Bronchial epithelial cell (primary cell): Measurements from ENCODE around the gene ZBTB11. TPM values are rescaled to one million over a fixed set of nuclear protein-coding genes. Genes with fewer than 3 reads are reported as not detected.
"Not testable (repeated sequence)": the region's sequence is repeated elsewhere in the genome, so short reads cannot be mapped to it uniquely, and the experiment has no call there.

Source experiments
- DNase-seq: peaks from one replicate; pipeline ENCODE4 v3.0.0-alpha.2; 2010; ENCODE audit warnings: low read depth
- FAIRE-seq: peaks from 2 replicates; lab custom pipeline; 2011; peaks lifted over from hg19 to GRCh38; lab: Jason Lieb, UNC
- H3K27me3 ChIP-seq: 2 replicates; pipeline ENCODE4 v1.5.1; 2011; ENCODE audit warnings: low read length; ENCODE audit not compliant: control insufficient read depth, insufficient read depth
- H3K36me3 ChIP-seq: 2 replicates; pipeline ENCODE4 v1.5.1; 2011; ENCODE audit warnings: low read length; ENCODE audit not compliant: control insufficient read depth, insufficient read depth
- H3K4me3 ChIP-seq: 2 replicates; pipeline ENCODE4 v1.5.1; 2011; ENCODE audit warnings: mild to moderate bottlenecking, low read depth, low read length, control low read depth
- total RNA-seq: library from RNA; depleted of rRNA; stranded (reverse); fragments of >200 nt; gene quantifications from 2 replicates; pipeline ENCODE4 v1.2.1, GENCODE V29; 2014
- TF ChIP-seq, protein P1 (sequence below): IDR thresholded peaks from 2 replicates; pipeline ENCODE4 v1.5.1; 2011; ENCODE audit warnings: mild to moderate bottlenecking, moderate library complexity, low read length, control low read depth, inconsistent platforms; ENCODE audit not compliant: insufficient read depth, severe bottlenecking

The ZBTB11 gene
- total RNA-seq, 1 donor from 2014 or later = 34.2 TPM

DNA sequence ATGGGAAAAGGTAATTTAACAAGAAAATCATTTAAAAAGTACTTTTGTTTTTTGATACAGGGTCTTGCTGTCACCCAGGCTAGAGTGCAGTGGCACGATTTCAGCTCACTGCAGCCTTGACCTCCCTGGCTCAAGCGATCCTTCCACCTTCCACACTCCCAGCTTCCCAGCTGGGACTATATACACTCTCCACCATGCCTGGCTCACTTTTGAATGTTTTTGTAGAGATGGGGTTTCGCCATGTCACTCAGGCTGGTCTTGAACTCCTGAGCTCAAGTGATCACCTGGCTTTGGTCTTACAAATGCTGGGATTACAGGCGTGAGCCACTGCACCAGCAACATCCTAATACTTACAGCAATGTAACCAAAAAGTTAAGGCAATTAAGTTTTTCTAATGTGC is 3.5 kb upstream of the ZBTB11 start:
- no peak overlapping the region for H3K4me3 ChIP-seq
- no peak for DNase-seq
- TF ChIP-seq, protein P1, sequence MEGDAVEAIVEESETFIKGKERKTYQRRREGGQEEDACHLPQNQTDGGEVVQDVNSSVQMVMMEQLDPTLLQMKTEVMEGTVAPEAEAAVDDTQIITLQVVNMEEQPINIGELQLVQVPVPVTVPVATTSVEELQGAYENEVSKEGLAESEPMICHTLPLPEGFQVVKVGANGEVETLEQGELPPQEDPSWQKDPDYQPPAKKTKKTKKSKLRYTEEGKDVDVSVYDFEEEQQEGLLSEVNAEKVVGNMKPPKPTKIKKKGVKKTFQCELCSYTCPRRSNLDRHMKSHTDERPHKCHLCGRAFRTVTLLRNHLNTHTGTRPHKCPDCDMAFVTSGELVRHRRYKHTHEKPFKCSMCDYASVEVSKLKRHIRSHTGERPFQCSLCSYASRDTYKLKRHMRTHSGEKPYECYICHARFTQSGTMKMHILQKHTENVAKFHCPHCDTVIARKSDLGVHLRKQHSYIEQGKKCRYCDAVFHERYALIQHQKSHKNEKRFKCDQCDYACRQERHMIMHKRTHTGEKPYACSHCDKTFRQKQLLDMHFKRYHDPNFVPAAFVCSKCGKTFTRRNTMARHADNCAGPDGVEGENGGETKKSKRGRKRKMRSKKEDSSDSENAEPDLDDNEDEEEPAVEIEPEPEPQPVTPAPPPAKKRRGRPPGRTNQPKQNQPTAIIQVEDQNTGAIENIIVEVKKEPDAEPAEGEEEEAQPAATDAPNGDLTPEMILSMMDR = no peak
- no peak for FAIRE-seq
- H3K27me3 ChIP-seq = no peaks in the 10 kb centered on the region
- peaks cover 5% of the 10 kb centered on the region for H3K36me3 ChIP-seq

DNA sequence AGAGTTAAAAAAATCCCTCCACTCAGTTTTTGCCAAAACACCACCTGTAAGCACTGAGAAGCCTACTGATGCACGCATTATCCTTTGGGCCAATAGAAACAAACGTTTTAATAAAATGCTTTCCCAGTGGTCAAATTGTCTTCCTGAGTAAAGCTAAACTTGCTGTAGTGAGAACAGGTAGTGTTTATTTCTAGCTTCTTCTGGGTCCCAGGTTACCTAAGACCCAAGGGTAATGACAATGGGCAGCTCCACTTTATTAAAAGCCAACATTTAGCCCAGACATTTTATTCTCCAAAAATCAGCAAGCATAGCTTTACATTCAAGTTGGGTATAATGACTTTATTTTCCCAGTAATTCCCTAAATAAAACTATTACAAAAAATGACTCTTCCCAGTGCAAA is 1.9 kb upstream of the ZBTB11 start:
- not testable (repeated sequence) for H3K27me3 ChIP-seq, H3K36me3 ChIP-seq, FAIRE-seq, DNase-seq, H3K4me3 ChIP-seq

DNA sequence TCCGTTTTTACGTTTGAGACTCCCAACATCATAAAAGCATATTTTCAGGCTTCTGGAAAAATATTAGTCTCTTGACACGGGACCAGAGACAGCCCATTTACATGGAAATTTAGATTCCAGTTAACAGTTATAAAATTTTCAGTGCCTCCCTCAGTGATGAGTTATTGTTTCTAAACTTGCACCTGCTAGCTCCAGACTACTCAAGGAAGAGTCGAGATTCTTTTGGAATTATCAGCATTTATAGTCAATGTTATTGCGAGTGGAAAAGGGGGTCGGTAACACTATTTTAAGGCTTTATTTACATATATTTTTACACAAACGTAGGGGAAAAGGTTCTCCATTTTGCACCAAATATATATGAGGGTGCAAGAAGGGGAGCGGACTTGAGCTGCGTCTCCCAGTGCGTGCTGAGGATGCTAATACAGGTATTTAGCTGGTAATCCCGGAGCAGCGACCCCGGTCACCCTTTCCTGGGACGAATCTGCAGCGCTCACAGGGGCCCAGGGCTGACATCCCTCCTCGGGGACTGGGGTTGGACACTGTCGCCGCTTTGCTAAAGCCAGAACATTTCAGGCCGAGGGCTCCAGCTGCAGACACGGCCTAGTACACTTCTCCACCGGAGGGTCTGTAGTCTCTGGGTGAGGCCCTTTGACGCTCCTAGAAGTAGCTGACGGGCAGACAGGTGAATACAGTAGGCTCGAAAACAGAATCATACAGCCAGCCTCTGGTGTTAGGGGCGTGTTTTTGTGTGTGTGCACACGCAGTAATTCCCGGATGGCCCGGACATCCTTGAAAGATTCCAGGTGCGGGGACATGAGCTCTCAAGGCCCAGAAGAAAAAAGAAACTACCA is 729 bp upstream of the ZBTB11 start:
- H3K36me3 ChIP-seq = peaks cover 1% of the 10 kb centered on the region
- peak overlapping the region; percentile 93 for H3K4me3 ChIP-seq
- no peak for FAIRE-seq
- no peak for DNase-seq
- TF ChIP-seq, protein P1 = no peak
- H3K27me3 ChIP-seq = no peaks in the 10 kb centered on the region

DNA sequence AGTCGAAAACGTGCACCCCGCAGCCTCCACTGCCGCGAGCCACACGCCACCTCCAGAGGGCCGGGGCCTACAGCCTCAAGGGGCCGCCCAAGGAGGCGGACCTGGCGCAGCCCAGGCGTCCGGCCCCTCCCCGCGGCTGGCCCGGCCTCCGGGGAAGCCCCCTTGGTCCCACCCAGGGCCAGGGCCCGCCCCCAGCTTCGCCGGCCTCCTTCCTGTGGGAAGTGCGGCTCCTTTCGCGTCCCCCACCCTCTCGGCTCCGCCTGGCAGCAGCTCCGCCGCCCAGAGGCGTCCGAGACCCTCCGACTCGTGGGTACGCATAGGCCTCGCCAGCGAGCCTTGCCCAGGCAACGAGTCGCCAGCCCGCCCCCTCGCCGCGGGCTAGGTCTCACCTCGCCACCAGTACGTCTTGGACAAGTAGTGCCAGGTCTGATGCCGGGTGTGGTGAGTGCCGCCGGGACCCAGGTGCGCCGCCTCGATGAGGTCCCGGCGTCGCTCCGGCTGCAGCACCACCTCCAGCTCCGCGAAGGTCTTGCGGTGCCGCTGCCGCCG is 642 bp downstream of the ZBTB11 start:
- FAIRE-seq (no peak), DNase-seq (peak; percentile 88)
- TF ChIP-seq, protein P1 = peak; percentile 12
- peak overlapping the region; percentile 93 for H3K4me3 ChIP-seq
- no peaks in the 10 kb centered on the region for H3K27me3 ChIP-seq
- no peaks in the 10 kb centered on the region for H3K36me3 ChIP-seq

DNA sequence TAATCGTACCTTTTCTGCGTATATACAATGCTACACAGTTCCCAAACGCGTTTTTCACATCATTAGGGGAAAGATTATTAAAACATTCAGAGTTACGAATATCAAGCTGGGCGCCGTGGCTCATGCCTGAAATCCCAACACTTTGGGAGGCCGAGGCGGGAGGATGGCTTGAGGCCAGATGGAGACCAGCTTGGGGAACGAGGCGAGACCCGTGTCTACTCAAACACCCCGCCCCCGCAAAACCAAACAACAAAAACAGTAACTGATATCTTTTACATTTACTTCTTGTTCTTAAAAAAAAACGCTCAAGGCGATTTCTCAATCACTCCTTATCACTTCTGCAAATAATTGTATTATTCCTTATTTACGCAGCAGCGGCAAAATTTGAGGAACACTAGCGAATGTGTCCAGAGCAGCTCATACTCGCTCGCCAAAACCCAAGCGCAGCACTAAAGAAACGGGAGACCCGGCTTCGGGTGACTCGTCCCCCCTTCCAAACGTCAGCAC is 1.2 kb downstream of the ZBTB11 start:
- TF ChIP-seq, protein P1 = no peak
- FAIRE-seq (no peak), DNase-seq (no peak)
- no peaks in the 10 kb centered on the region for H3K27me3 ChIP-seq
- peaks cover 2% of the 10 kb centered on the region for H3K36me3 ChIP-seq
- H3K4me3 ChIP-seq = peak overlapping the region; percentile 93

DNA sequence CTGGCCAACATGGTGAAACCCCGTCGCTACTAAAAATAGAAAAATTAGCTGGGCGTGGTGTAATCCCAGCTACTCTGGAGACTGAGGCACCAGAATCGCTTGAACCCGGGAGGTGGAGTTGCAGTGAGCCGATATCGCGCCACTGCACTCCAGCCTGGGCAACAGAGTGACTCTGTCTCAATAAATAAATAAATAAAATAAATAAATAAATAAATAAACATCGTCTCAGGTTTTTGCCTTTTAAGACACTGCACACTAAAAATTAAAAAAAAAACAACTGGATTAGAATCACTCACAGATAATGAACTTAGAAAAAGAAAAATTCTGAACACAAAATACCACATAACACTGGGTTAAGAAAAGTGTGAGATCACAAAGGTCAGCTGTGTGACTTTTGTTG is 2.4 kb downstream of the ZBTB11 start:
- H3K36me3 ChIP-seq = peaks cover 2% of the 10 kb centered on the region
- no peaks in the 10 kb centered on the region for H3K27me3 ChIP-seq
- H3K4me3 ChIP-seq = no peak overlapping the region
- TF ChIP-seq, protein P1 = no peak
- DNase-seq (no peak), FAIRE-seq (no peak)
